ENCODE results near the gene PIAS1.
"Not testable (repeated sequence)": the region's sequence is repeated elsewhere in the genome, so short reads cannot be mapped to it uniquely, and the experiment has no call there.

The PIAS1 gene

DNA sequence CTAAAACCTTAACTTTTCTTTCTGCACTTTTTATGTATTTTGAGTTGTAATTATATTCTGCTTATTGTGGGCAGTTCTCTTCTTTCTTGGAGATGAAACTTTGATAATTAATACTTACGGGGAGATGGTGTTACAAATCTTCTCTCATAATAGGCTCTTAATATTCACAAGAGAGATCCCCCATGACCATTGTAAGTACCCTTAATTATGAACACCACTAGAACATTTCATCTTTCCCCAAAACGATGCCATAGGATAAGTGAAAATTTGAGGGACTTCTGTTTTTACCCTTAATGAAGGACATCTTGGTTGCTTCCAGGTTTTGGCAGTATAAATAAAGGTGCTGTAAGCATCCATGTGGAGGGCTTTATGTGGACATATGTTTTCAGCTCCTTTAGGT, 60.7 kb downstream of the PIAS1 start:
- DNase-seq (ENCODE audit: low read depth in 2 of 2) = no peak

GRCh38 chr15:68124700-68125099, 70.6 kb downstream of the PIAS1 start:
- no peak for DNase-seq (ENCODE audit: low read depth in 2 of 2)

GRCh38 chr15:68126396-68126795, 72.3 kb downstream of the PIAS1 start:
- no peak for DNase-seq (ENCODE audit: low read depth in 2 of 2)

DNA sequence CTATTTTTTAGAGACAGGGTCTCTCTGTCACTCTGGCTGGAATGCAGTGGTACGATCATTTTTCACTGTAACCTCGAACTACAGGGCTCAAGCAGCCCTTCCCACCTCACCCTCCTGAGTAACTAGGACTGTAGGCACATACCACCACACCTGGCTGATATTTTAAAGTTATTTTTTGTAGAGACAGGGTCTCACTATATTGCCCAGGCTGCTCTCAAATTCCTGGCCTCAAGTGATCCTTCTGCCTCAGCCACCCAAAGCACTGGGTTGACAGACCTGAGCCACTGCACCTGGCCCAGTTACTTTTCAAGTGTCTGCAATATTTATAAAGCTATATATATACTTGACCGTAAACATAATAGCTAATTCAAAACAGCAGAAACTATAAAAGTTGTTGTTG, 75.0 kb downstream of the PIAS1 start:
- DNase-seq (ENCODE audit: low read depth in 2 of 2) = no peak

DNA sequence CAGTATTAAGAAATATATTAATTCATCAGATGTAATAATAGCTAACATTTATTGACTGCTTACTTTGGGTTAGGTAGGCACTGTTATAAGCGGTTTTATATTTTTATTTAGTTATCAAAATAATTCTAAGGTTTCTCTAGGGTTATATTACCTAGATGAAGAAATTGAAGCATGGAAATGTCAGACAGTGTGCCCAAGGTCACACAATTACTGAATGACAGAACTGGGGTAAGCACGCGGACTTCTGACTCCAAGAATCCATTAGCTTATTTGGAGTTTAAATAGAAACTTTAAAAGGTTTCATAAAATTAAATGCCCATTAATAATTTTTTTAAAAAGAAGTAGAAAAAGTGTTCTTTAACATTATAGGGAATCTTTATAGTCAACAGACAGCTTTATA, 76.7 kb downstream of the PIAS1 start:
- DNase-seq (ENCODE audit: low read depth in 2 of 2) = no peak

GRCh38 chr15:68137096-68137495, 83.0 kb downstream of the PIAS1 start:
- no peak for DNase-seq (ENCODE audit: low read depth in 2 of 2)

DNA sequence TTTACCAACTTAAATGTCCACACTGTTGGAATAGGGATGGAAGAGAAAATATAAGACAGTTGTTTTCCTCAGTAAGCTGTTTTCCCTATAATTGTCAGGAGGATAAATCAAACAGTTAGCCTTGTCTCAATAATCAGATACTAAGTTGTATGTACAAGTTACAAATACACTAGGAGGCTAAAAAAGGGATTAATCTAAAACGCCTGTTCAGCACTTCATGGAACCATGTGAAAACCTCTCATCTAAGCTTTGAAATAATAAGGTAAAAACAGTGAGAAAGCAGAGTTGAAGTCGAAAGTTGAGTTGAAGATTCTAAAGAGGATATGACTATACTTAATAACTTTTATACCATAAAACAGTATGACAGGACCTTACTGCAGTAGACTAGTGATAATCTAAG, 89.0 kb downstream of the PIAS1 start:
- DNase-seq (ENCODE audit: low read depth in 2 of 2) = no peak

GRCh38 chr15:68143785-68144184, 89.7 kb downstream of the PIAS1 start:
- DNase-seq (ENCODE audit: low read depth in 2 of 2) = no peak

GRCh38 chr15:68145706-68146105, 91.6 kb downstream of the PIAS1 start:
- no peak for DNase-seq (ENCODE audit: low read depth in 2 of 2)

DNA sequence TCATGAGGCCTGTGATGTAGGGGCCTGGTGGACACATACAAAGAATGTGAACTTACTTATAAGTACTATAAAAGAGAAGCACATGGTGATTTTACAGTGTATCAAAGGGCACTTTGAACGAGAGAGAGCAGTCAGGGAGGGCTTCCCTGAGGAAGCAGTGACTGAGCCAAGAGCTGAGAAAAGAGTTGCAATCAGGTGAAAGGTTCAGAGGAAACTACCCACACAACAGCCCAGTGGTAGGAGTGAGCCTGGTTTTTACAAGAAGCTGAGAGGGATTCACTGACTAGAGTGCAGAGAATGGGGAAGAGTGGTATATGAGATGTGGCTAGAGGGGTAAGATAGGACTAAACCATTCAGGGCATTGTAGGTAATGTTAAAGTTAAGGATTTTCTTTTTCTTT, 93.9 kb downstream of the PIAS1 start:
- DNase-seq (ENCODE audit: low read depth in 2 of 2) = no peak

GRCh38 chr15:68149059-68149458, 94.9 kb downstream of the PIAS1 start:
- no peak for DNase-seq (ENCODE audit: low read depth in 2 of 2)

GRCh38 chr15:68150187-68150586, 96.1 kb downstream of the PIAS1 start:
- DNase-seq (ENCODE audit: low read depth in 2 of 2) = no peak

DNA sequence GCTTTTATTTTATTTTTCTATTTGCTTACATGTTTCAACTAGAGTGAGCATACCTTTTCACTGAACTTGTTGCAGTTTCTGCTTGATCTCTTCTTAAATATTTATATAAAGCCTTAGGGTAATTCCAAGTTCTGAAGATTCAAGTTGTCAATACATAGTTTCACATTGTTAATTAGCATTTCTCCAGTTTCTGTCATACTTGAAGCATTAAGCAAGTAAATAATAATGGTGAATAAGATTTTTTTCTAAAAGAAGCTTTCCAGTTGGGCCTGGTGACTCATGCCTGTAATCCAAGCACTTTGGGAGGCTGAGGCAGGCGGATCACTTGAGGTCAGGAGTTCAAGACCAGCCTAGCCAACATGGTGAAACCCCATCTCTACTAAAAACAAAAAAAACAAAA, 97.2 kb downstream of the PIAS1 start:
- DNase-seq (ENCODE audit: low read depth in 2 of 2) = no peak

GRCh38 chr15:68152342-68152741, 98.2 kb downstream of the PIAS1 start:
- DNase-seq (ENCODE audit: low read depth in 2 of 2) = no peak

DNA sequence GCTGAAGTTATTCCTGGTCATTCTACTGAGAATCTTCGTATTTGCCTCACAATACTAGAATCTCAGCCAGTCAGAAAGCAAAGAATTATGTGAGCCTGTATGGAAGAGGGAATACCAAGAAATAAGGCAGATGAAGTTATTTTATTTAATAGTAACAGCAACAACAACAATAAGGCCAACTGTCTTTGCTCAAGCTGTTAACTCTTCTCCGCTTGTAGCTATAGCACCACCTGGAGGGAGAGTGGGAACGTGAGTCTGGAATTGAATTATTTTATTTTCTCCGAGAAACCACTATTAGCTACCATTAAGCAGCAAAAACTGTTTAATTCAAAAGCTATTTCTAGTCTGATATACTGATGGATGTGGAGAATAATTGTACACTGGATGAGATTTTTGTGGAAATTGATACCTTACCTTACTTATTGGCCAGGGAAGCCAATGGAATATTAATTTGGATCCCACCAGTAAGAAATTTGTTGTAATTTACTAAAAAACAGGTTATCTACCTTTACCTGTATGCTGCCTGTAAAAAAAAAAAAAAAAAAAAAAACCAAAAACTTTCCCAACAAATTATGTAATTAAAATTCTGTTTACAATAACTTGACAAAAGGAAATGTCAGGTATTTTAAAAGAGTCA, 100.9 kb downstream of the PIAS1 start:
- no peak for DNase-seq (ENCODE audit: low read depth in 2 of 2)

GRCh38 chr15:68157074-68157473, 103.0 kb downstream of the PIAS1 start:
- DNase-seq (ENCODE audit: low read depth in 2 of 2) = no peak

DNA sequence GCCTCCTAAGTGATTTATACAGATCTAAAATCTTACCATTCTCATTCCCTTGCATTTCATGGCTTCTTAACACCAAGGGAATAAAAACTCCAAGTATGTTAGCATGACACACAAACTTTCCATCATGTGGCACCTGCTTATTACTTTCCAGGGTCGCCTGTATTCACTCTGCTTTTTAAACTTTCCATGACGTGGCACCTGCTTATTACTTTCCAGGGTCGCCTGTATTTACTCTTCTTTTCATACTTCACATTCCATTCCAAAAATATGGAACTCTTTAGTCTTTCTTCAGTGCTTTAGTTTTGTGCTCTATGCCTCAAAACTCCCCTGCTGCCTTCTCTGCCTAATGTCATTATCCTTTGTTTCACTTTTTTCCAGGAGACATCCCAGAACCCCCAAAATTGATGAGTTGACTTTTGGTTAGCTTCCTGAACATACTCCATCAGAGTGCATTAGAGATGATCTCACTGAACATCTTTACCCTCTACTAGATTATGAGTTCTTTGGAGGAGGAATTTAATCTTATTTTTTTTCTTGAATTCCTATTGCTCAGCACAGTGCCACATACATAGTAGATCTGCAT, 104.0 kb downstream of the PIAS1 start:
- DNase-seq (ENCODE audit: low read depth in 2 of 2) = no peak

DNA sequence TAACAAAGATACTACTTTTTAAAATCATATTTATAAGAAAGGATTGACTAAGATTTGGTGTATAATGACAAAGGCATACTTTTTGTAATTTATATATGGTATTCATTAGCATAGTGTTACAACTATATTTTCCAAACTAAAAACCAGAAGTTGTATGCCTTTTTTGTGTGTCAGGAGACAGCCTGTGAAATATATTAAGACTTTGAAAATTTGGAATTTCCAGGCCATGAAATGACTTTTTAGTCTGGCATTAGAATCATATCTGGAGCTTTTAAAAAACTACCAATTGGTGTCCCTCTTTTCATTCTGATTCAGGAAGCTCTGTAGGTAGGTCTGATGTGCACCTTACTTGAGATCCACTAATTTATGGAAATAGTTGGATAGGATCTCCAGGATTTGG, 109.1 kb downstream of the PIAS1 start:
- DNase-seq (ENCODE audit: low read depth in 2 of 2) = no peak

DNA sequence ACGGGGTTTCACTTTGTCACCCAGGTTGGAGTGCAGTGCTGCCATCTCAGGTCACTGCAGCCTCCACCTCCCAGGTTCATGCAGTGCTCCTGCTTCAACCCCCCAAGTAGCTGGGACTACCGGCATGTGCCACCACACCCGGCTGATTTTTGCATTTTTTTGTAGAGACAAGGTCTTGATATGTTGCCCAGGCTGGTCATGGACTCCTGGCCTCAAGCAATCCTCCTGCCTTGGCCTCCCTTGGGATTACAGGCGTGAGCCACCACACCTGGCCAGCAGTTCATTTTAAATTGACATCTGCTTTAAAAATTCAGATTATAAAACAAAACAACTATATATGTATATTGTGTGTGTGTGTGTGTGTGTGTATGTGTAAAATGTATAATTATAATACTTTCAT, 112.7 kb downstream of the PIAS1 start:
- no peak for DNase-seq (ENCODE audit: low read depth in 2 of 2)

GRCh38 chr15:68172037-68172436, 117.9 kb downstream of the PIAS1 start:
- DNase-seq (ENCODE audit: low read depth in 2 of 2) = not testable (repeated sequence)

- no peak for DNase-seq (ENCODE audit: low read depth in 2 of 2)
Observed at GRCh38 chr15:68173119-68173518, 119.0 kb downstream of the PIAS1 start.

- no peak for DNase-seq (ENCODE audit: low read depth in 2 of 2)
Observed at GRCh38 chr15:68175526-68175925, 121.4 kb downstream of the PIAS1 start.

DNA sequence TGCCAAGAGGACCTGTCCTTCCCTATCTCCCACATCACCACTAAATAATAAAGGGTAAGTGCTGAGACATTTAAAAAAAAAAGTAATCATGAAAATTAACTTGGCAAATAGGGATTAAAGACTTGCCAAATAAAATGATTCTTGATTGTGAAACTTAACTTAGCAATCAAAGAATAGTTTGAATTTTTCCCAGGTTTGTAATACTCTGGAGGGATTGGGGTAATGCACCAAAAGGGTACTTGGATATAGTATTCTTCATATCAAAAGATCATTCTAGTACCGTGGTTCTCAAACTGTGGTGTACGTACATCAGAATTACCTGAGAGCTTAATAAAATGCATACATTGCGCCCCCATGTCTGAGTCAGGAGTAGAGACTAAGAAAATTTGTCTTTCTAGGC, 122.5 kb downstream of the PIAS1 start:
- no peak for DNase-seq (ENCODE audit: low read depth in 2 of 2)

GRCh38 chr15:68177742-68178141, 123.6 kb downstream of the PIAS1 start:
- DNase-seq (ENCODE audit: low read depth in 2 of 2) = no peak

Data from stimulated activated CD4-positive, alpha-beta T cell treated with anti-CD3 and anti-CD28 coated beads, Interleukin-12 subunit alpha, Interleukin-12 subunit beta, amount 100 ng/mL, for 24 hours (primary cell).